Cardiac septum (tissue), 1 donor: Measurements from ENCODE around the gene CLEC11A. TPM values are rescaled to one million over a fixed set of nuclear protein-coding genes. Genes with fewer than 3 reads are reported as not detected.

Experiments used
- DNase-seq: peaks from one replicate; pipeline ENCODE4 v3.0.0-alpha.2; 2020; ENCODE audit warnings: low spot score
- intact Hi-C: fragments of 100-400 bp; cut with DNase I; formaldehyde crosslinking; loops from one replicate; pipeline ENCODE4 v1.14.0; 2022
- long read RNA-seq: library from polyadenylated mRNA; unstranded; transcript quantifications from one replicate; pipeline ENCODE4 v2.0.0, GENCODE V29; 2021
- total RNA-seq: library from RNA; stranded (reverse); fragmentation: NEBNext Ultra II Directional; extraction: Animal tissue kit (Norgen Biotek cat#: 25700); gene quantifications from one replicate; pipeline ENCODE4 v1.2.1, GENCODE V29; 2021
- donor health status: DM: no; HTN: no; CAD: no.

Gene CLEC11A, protein sequence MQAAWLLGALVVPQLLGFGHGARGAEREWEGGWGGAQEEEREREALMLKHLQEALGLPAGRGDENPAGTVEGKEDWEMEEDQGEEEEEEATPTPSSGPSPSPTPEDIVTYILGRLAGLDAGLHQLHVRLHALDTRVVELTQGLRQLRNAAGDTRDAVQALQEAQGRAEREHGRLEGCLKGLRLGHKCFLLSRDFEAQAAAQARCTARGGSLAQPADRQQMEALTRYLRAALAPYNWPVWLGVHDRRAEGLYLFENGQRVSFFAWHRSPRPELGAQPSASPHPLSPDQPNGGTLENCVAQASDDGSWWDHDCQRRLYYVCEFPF
- total RNA-seq, result 5.1 TPM
- long read RNA-seq, partial matches to known transcripts, result 1 of 6 reads
- long read RNA-seq, other reads (novel, unspliced or antisense), result 1 of 6 reads

DNA sequence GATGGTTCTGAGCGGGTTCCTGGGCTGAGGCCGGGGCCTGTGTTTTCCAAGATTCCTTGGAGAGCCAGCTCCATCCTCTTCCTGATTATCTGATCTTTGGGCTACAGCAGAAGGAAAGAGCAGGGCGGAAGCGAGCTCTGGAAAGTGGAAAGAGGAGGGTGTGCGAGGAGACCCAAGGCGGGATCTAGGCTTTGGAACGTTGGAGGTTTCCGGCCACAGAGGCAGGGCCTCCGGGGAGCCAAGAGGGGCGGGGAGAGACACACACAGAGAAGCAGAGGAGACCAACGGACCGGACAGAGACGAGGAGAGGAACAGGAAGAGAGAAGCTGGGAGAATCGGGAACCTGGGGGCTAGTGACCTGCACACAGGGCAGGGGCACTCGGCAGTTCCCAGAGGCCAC is at the start of gene CLEC11A:
Gene CLEC11A (plus strand): TSS at position 296 of the 400 bp plus-strand sequence. CDS start 162 bp downstream, outside the sequence.
- intact Hi-C loops, result loop anchor here (10.0 kb wide), 1 partner anchor 202 kb away; no protein-coding TSS in a partner anchor
- DNase-seq, result peak; percentile 82

DNA sequence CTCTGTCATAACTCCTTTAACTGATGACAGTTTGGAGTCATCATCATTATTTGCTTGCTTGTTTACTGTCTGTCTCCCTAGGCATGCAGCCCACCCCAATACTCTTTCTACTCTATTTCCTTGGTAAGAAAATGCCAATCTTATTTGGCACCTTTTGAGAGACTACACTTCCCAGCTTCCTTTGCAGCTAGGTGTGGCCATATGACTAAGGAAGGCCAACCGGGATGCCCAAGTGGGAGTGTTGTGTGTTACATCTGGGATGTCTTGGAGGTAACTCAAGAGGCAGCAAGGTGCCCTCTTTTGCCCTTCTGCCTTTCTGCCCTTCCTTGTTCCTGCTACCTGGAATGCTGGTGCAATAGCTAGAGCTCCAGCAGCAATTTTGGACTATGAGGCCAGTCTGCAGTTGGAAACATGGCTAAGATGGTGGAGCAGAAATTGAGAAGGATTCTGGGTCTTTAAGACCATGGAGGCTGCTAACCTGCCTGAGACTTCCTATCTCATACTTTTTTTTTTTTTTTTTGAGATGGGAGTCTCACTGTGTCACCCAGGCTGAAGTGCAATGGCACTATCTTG is 46.5 kb upstream of the CLEC11A start:
- DNase-seq, result no peak
- intact Hi-C loops, result no loop called here

DNA sequence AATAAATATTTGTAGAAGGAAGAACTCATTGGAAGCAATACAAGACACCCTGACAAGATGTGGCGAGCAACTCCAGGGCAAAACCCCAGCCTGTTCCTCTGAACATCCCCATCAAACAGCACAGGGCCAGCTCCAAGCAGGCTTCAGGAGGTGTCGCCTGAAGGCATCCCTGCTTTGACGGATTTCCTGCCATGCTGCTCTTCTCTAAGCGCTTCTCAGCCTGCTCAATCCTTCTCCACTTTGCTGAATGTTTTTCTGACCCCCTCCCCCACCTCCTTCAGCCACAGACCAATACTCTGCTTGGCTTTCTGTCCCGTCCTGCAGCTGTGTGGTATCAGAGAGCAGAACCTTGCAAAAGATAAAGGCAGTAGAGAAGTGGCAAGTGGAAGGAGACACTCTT is 45.5 kb upstream of the CLEC11A start:
- DNase-seq, result no peak
- intact Hi-C loops, result no loop called here

DNA sequence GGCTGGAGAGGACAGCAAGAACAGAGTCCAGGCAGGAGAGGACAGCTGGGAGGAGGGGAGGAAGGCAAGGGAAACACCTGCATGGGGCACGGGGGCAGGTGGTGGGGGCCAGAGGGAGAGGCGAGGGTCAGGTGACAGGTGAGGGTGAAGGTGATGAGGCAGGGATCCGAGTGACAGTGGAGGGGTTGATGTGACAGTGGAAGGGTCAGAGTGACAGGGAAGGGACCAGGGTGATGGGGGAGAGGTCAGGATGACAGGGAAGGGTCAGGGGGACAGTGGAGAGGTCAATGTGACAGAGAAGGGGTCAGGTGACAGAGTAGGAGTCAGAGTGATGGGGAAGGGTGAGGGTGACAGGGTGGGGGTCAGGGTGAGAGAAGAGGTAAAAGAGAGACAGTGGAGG is 44.8 kb upstream of the CLEC11A start:
- no peak for DNase-seq
- intact Hi-C loops, result no loop called here

DNA sequence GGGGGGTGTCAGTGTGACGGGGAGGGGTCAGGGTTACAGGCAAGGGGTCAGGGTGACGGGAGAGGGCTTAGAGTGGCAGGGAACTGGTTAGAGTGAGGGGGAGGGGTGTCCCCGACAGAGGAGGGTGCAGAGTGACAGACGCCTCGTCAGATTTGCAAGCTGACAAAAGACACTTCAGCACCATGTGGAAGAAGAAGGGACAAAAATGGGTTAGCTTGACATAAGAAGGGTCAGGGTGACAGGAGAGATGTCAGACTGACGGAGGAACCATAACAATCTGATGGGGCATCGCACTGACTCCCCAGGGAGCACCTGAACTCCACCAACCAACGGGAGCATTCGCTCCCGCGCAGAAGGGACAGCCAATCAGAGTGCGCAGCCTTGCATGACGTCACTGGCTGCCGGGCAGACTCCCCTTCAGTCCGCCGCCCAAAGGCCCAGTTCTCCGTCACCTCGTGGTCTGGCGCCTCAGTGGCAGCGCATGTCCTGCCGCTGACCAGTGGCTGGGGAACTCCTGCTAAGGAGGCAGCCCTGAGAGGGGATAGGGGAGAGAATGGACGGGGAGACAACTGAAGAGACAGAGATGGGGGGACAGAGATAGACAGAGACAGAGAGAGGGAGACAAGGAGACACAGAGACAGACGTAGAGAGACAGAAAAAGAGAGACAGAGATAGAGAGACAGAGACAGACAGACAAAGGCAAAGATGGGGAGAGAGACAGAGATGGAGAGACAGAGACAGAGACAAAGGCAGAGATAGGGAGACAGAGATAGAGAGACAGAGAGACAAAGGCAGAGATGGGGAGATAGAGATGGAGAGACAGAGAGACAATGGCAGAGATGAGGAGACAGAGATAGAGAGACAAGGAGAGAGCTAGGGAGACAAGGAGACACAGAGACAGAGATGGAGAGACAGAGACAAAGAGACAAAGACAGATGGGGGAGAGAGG is 43.7 kb upstream of the CLEC11A start:
- intact Hi-C loops, result no loop called here
- peak; percentile 83 for DNase-seq

DNA sequence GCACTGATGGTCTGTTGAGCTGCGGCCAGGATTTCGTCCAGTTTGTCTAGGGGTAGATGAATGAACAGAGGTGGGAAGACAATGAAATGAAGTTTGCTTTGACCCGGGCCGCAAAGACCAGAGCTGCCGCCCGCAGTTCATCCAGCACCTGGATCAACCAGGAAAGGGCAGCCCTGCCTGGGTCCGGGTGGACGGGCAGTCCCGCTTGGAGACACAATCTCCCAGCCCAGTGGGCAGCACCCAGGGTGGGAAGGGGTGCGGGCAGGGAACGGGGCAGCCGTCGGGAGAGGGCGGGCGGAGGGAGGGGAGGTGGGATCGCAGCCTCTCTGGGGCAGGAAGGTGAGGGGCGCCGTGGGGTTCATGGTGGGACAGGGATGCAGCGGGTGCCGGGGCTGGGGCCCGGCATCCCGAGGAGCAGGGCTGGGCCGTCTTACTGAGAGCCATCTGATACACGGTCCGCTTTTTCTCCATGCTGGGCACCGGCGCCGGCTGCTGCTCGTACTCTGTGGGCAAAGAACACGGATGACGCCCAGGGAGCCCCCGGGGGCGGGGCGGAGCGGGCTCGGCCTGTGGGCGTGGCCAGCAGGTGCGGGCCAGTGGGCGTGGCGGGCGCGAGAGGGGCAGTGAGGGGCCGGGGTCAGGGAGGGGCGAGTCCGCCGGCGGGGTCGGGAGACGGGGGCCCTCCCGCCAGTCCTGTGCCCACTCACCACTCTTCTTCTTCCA is 36.7 kb upstream of the CLEC11A start:
- DNase-seq, result no peak
- intact Hi-C loops, result no loop called here

DNA sequence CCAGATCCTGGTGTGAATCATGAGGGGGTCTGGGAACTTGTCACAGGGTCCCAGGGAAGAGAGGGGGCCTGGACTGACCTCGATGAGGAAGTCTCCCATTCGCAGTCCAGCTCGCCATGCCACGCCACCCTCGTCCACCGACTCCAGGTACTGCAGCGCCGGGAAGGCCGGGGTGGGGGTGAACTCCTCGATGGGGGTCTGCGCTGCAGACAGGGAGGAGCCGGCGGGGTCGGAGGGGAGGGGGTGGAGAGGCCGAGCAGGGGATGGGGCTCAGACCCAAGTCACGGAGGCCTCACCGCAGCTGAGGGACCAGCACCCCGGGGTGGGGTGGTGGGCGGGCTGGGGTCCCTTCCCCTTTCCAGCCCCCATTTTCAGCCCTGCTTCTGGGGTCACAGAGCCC is 34.4 kb upstream of the CLEC11A start:
- intact Hi-C loops, result no loop called here
- no peak for DNase-seq

DNA sequence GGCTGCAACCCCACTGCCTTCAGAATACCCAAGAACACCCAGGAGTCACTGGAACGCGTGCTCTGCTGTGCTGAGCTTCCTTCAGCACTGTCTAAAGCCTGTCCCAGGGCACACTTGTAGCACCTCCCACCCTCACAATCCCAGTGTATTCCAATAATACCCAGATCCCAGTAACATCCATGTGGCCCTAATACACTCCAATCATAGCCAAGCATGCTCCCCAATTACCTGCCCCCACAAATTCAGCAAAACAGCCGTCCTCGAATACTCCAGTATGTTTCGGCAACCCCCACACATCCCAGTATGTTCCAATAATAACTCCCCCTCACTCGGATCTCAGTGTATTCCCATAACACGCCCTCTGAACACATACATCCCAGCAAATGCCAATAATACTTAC is 32.7 kb upstream of the CLEC11A start:
- no peak for DNase-seq
- intact Hi-C loops, result no loop called here

DNA sequence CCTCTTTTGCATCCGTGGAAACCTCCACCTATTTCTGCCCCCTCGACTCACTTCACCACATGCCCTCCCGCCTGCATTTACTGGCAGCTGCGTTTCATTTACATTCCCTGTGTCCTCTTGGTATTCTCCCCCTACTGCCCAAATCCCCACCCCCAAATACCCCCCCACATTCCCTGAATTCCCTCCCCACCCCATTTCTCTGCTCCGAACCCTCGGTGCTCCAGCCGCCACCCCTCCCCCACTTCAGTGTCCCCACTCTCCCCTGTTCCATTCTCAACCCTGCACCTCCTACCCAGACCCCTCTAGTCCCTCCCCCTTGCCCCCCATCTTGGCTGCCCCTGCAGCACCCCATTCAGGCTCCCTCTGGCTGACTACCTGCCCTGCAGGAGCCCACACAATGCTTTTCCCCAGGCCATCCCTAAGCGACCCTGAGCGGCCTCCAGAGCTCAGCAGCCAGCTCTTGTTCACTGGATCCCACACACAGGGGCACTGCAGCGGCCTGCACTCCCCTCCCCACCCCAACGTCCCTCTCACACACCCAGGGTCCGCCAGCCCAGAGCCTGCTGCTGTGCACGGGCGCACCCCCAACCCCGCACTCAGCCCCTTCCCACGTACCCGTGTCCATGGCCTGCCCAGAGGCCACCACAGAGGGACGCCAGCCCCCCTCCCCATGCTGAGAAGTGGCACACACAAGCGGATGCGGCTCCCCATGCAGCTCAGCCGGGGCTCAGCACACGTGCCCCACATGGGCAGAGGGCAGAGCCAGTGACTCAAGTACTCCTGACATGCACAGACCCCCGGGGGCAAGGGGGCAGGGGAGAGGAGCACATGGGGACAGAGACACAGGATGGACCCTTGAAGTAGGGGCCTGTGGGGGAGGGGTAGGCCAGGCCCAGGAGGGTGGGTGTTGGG is 29.8 kb upstream of the CLEC11A start:
- intact Hi-C loops, result no loop called here

DNA sequence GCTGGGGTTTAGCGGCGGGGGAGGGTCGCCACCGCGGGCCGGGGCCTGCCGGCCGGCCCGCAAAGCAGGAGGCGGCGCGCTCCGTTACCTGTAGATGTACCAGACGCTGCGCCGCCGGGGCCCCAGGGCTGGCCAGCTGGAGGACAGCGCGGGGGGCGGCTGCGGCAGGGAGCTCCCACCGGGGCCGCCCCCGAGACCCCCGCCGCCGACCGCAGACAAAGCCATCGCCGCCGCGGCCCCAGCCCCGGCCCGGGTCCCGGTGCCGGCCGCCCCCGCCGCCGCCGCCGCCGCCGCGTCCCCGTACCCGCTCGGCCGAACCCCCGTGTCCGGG is 28.4 kb upstream of the CLEC11A start:
- intact Hi-C loops, result no loop called here
- DNase-seq, result no peak

More for the DNA sequence above, 29.8 kb upstream of the CLEC11A start:
- no peak for DNase-seq

DNA sequence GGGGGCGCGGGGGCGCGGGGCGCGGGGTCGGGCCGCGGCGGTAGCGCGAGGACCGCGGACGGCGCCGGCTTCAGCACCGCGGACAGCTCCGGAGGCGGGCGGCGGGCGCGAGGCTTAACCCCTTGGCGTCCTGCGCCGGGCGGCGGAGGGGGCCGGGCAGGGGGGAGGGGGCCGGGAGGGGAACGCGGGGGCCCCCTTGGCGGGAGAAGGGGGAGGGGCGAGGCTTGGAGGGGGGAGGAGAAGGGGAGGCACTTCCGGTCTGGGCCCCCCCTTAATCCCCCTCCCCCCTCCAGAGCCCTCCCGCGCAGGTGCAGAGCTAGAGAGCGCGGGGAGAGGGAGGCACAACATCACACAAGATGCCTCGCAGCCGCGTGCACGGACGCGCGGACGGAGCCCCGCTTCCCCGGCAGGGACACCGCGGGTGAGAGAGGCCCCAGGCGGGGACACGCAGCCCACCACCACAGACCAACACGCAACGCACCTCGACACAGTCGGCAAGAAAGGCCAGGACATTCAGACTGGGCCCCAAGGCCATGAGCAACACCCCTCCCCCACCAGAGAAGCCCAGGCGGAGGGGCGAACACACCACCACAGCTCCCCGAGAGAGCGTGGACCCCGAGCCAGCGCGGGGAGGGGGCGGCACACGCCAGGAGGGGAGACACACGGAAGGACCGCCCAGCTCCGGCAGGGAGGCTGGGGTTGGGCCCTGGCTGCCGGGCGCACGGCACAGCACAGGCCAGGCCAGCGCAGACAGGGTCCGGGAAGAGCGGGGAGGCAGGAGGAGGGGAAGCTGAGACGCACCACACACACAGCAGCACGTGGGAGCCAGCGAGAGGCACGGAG is 27.7 kb upstream of the CLEC11A start:
- intact Hi-C loops, result no loop called here
- no peak for DNase-seq

DNA sequence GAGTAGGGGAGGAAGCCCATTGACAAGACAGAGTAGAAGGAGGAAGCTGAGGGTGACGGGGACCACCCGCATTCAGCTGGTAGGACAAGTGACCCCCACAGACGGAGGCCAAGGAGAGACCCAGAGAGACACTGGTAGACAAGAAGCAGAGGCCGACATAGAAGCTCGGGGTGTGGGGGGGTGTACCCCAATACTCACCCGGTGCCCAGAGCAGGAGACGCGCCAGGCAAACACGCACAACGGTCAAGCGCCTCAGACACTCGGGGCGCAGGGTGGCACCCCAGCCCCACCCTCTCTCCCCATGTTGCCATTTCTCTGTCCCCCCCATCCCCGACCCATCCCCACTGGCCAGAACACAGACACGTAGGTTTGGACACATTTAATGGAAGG is 27.1 kb upstream of the CLEC11A start:
- intact Hi-C loops, result no loop called here
- DNase-seq, result no peak

DNA sequence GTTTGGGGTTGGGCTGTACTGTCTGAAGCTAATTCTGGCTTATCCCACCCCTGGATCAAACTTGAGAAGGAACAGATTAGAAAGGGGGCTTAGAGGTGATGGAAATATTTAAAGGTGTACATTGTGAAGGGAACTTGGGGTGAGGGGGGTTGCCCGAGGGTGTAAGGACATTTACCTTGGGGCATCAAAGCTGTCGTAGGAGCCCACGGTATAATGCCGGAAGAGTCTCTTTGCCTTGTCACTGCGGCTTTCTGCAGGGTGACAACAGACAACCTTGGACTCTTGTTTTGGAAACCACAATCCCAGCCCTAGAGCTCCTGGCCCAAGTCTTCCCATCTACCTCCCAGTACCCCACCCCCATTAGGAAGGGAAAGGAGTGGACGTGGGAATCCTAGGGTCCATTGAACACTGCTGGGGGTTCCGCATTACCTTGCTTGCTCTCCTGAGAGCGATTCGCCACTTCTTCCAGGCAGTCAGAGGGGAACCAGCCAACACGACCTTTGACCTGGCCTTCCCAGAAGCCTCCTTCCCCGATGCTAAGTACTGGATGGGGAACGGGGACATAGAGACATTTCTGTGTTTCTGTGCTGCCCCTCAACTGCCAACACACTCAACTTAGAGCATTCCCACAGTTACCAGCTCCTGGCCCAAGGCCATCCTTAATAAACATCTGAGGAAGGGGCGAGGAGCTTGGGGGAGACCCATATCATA is 25.6 kb upstream of the CLEC11A start:
- no peak for DNase-seq
- intact Hi-C loops, result no loop called here

DNA sequence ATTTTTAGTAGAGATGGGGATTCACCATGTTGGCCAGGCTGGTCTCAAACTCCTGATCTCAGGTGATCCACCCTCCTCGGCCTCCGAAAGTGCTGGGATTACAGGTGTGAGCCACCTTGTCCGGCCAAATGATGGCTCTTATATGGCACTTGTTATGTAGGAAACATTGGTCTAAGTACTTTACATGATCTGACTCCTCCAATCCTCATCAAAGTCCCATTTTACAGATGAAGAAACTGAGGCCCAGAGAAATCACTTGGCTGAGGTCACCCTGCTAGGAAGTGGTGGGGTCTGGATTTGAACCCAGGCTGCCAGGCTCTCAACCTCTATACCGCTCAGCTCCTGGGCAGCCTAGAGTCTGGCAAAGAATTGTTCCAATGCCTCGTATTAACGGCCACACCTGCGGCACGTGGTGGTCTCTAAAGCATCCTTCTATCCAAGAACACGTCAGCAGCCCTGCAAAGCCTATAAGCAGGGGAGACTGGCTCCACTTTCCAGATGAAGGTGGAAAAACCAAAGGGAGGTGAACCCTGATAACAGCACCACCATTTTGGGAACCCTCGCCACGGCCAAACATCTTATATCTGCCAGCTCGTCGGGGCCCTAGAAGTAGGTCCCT is 21.7 kb upstream of the CLEC11A start:
- intact Hi-C loops, result no loop called here
- no peak for DNase-seq

DNA sequence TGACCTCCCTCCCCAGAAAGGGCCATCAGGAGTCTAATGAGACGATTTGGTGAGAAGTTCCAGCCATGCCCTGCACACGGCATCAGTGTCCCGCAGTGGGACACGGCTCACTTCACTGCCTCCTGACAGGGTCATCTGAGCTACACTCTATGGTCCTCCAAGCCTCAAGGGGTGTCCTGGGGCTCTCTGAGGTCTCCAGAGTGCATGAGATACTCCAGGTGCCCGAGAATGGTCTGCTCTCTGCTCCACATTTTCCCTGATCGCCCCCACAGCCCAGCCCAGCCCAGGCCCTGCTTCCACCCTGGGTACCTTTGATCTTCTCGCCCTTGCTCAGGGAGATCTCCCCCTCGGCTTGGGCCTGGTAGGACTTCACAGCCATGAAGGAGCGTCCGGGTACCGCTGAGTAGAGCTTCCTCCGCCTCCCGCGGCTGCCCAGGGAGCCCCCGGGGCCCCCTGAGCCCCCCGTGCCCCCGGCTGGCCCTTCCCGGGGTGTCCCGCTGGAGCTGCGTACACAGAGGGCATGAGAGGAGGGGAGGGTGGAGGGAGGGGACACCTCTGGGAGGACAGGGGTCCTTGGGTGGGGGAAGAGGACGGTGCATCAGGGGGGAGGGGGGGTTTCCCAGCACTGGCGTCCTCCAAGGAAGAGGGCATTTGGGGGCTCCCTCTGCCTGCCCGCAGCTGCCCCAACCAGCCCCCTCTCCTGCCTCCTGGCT is 20.9 kb upstream of the CLEC11A start:
- intact Hi-C loops, result no loop called here

More for the DNA sequence above, 20.9 kb upstream of the CLEC11A start:
- DNase-seq, result no peak
